PC-3 (cell line): ENCODE results near the gene EFNB3.

Source experiments
- CTCF ChIP-seq: fragments of 300-600 bp; sonication (generic); conservative IDR thresholded peaks from 2 replicates; pipeline ENCODE4 v1.5.1; 2017; ENCODE audit warnings: antibody characterized with exemption, low read depth, mild to moderate bottlenecking, low read length
- EZH2 ChIP-seq: fragments of 300-600 bp; sonication (generic); IDR thresholded peaks from one replicate; pipeline ENCODE4 v1.6.1; 2017; ENCODE audit warnings: antibody characterized with exemption, mild to moderate bottlenecking, low read length; ENCODE audit not compliant: unreplicated experiment
- EZH2phosphoT487 ChIP-seq: fragments of 300-600 bp; sonication (generic); IDR thresholded peaks from 2 replicates; pipeline ENCODE4 v1.6.1; 2018; ENCODE audit warnings: mild to moderate bottlenecking, antibody characterized with exemption, low read length, borderline replicate concordance

- TF ChIP-seq CTCF = no peak
- TF ChIP-seq EZH2 = no peak
- no peak for TF ChIP-seq EZH2phosphoT487
These were observed 34.7 kb downstream of the EFNB3 start for GRCh38 chr17:7739746-7740145.
